ENCODE data around the gene TBCE. TPM values are rescaled to one million over a fixed set of nuclear protein-coding genes. Genes with fewer than 3 reads are reported as not detected.

The TBCE gene
- total RNA-seq, 2 experiments from 2014 or later: 7.0 to 8.4 TPM

GRCh38 chr1:235341334-235341733, 25.9 kb upstream of the TBCE start:
- H3K4me1 Mint-ChIP-seq (ENCODE audit: low read depth): peaks cover 17% of the 10 kb centered on the region
- peak overlapping the region; percentile 36 for H3K27ac Mint-ChIP-seq
- DNase-seq (no peak), ATAC-seq (ENCODE audit: poor library complexity) (no peak)
- H3K27me3 Mint-ChIP-seq: no peaks in the 10 kb centered on the region
- no peaks in the 10 kb centered on the region for H3K9me3 Mint-ChIP-seq
- intact Hi-C loops (cut with DNase I, micrococcal nuclease): no loop called here
- CTCF ChIA-PET: interaction anchor here (0.7 to 1.4 kb wide), 3 partner anchors 17 to 119 kb away, joined by 3 to 4 read pairs (median 3); no protein-coding TSS in a partner anchor
- Histone ChIP-seq H3K27me3 (ENCODE audit: control insufficient read depth in 1 of 2, insufficient read depth in 2 of 2, low read length in 2 of 2) (no peaks in the 10 kb centered on the region), H3K9me3 (ENCODE audit: control insufficient read depth in 1 of 2, insufficient read depth in 1 of 2, low read length in 2 of 2) (no peaks in the 10 kb centered on the region), H3K4me3 (ENCODE audit: low read length) (no peak overlapping the region), H3K27ac (ENCODE audit: low read depth in 1 of 2, low read length in 2 of 2) (no peak overlapping the region), H3K4me1 (ENCODE audit: insufficient read depth, low read length) (peaks cover 8% of the 10 kb centered on the region), H3K36me3 (ENCODE audit: insufficient read depth, low read length) (peaks cover 51% of the 10 kb centered on the region)
- POLR2A ChIA-PET: no interaction called here
- TF ChIP-seq CTCF (IDR thresholded peaks at IDR 0.05): no peak
- no peak overlapping the region for H3K4me3 Mint-ChIP-seq
- H3K36me3 Mint-ChIP-seq (ENCODE audit: low read depth): peaks cover 67% of the 10 kb centered on the region

- H3K4me1 ChIP-seq (ENCODE audit: insufficient read depth, low read length): peaks cover 6% of the 10 kb centered on the region
- no peaks in the 10 kb centered on the region for H3K27me3 ChIP-seq (ENCODE audit: control insufficient read depth in 1 of 2, insufficient read depth in 2 of 2, low read length in 2 of 2)
- H3K36me3 ChIP-seq (ENCODE audit: insufficient read depth, low read length): peaks cover 46% of the 10 kb centered on the region
- Mint-ChIP-seq H3K9me3 (no peaks in the 10 kb centered on the region), H3K27me3 (no peaks in the 10 kb centered on the region), H3K4me1 (ENCODE audit: low read depth) (peaks cover 12% of the 10 kb centered on the region), H3K4me3 (no peak overlapping the region), H3K27ac (no peak overlapping the region), H3K36me3 (ENCODE audit: low read depth) (peaks cover 67% of the 10 kb centered on the region)
- DNase-seq (no peak), ATAC-seq (ENCODE audit: poor library complexity) (no peak)
- TF ChIP-seq CTCF (IDR thresholded peaks at IDR 0.05): no peak
- ChIA-PET POLR2A (no interaction called here), CTCF (interaction anchor here (1.2 to 1.4 kb wide), 2 partner anchors 17 to 81 kb away, joined by 3 to 4 read pairs; no protein-coding TSS in a partner anchor)
- no peak overlapping the region for H3K27ac ChIP-seq (ENCODE audit: low read depth in 1 of 2, low read length in 2 of 2)
- no peak overlapping the region for H3K4me3 ChIP-seq (ENCODE audit: low read length)
- intact Hi-C loops (cut with DNase I, micrococcal nuclease): no loop called here
- H3K9me3 ChIP-seq (ENCODE audit: control insufficient read depth in 1 of 2, insufficient read depth in 1 of 2, low read length in 2 of 2): no peaks in the 10 kb centered on the region
These were observed 25.2 kb upstream of the TBCE start for GRCh38 chr1:235342039-235342438.

- intact Hi-C loops (cut with DNase I, micrococcal nuclease): no loop called here
- H3K27me3 Mint-ChIP-seq: no peaks in the 10 kb centered on the region
- TF ChIP-seq CTCF (IDR thresholded peaks at IDR 0.05): no peak
These were observed 24.8 kb upstream of the TBCE start for GRCh38 chr1:235342471-235342870.

More at GRCh38 chr1:235342471-235342870, 24.8 kb upstream of the TBCE start:
- Histone ChIP-seq H3K36me3 (ENCODE audit: insufficient read depth, low read length) (peaks cover 46% of the 10 kb centered on the region), H3K9me3 (ENCODE audit: control insufficient read depth in 1 of 2, insufficient read depth in 1 of 2, low read length in 2 of 2) (no peaks in the 10 kb centered on the region), H3K27me3 (ENCODE audit: control insufficient read depth in 1 of 2, insufficient read depth in 2 of 2, low read length in 2 of 2) (no peaks in the 10 kb centered on the region), H3K27ac (ENCODE audit: low read depth in 1 of 2, low read length in 2 of 2) (no peak overlapping the region), H3K4me1 (ENCODE audit: insufficient read depth, low read length) (peaks cover 6% of the 10 kb centered on the region), H3K4me3 (ENCODE audit: low read length) (no peak overlapping the region)
- Mint-ChIP-seq H3K4me3 (no peak overlapping the region), H3K27ac (no peak overlapping the region), H3K9me3 (no peaks in the 10 kb centered on the region), H3K4me1 (ENCODE audit: low read depth) (peaks cover 10% of the 10 kb centered on the region), H3K36me3 (ENCODE audit: low read depth) (peaks cover 62% of the 10 kb centered on the region)
- CTCF ChIA-PET: interaction anchor here (1.2 to 1.4 kb wide), 2 partner anchors 16 to 81 kb away, joined by 3 to 4 read pairs; no protein-coding TSS in a partner anchor
- DNase-seq (no peak), ATAC-seq (ENCODE audit: poor library complexity) (no peak)
- POLR2A ChIA-PET: no interaction called here
